Natural killer cell (primary cell): ENCODE measurements around the gene WDR54. TPM values are rescaled to one million over a fixed set of nuclear protein-coding genes. Genes with fewer than 3 reads are reported as not detected.

Experiments
- ATAC-seq, 3 donors: fragments of 150-1000 bp in 2 of 3; fragments of 200-7000 bp in 1 of 3; cut with Tn5 transposase; 1 replicate in 1 of 3; 2 replicates in 2 of 3; pipeline ENCODE4 v1.10.0; 2021; ENCODE audit warnings: mild to moderate bottlenecking in 2 of 3, moderate library complexity in 2 of 3
- DNase-seq, 2 donors: peaks; one replicate each; pipeline versions ENCODE4 v3.0.0 to v3.0.0-alpha.2; 2013 to 2021; ENCODE audit warnings: mixed read lengths in 1 of 2
- H3K27ac ChIP-seq: one replicate; pipeline ENCODE4 v1.5.1; 2013; ENCODE audit warnings: mild to moderate bottlenecking, low read length
- H3K27me3 ChIP-seq: one replicate; pipeline ENCODE4 v1.6.1; 2013; ENCODE audit warnings: low read length; ENCODE audit not compliant: control insufficient read depth, insufficient read depth
- H3K36me3 ChIP-seq: one replicate; pipeline ENCODE4 v1.6.1; 2013; ENCODE audit warnings: low read length; ENCODE audit not compliant: control insufficient read depth, insufficient read depth
- H3K4me1 ChIP-seq: one replicate; pipeline ENCODE4 v1.6.1; 2013; ENCODE audit warnings: low read length; ENCODE audit not compliant: control insufficient read depth, insufficient read depth
- H3K4me3 ChIP-seq: one replicate; pipeline ENCODE4 v1.5.1; 2013; ENCODE audit warnings: low read length
- H3K9me3 ChIP-seq: one replicate; pipeline ENCODE4 v1.6.1; 2013; ENCODE audit warnings: low read length; ENCODE audit not compliant: control insufficient read depth, insufficient read depth
- H3K27ac Mint-ChIP-seq, 2 donors: one replicate each; pipeline ENCODE4 v1.8.0; 2022; ENCODE audit warnings: mild to moderate bottlenecking in 2 of 2, mixed read lengths in 2 of 2, moderate library complexity in 1 of 2
- H3K27me3 Mint-ChIP-seq, 2 donors: one replicate each; pipeline ENCODE4 v1.8.0; 2022; ENCODE audit warnings: low read depth in 2 of 2, mixed read lengths in 2 of 2
- H3K36me3 Mint-ChIP-seq: one replicate; pipeline ENCODE4 v1.8.0; 2022; ENCODE audit warnings: mixed read lengths
- H3K4me1 Mint-ChIP-seq, 2 donors: one replicate each; pipeline ENCODE4 v1.8.0; 2022; ENCODE audit warnings: mixed read lengths in 2 of 2
- H3K4me3 Mint-ChIP-seq: one replicate; pipeline ENCODE4 v1.8.0; 2022; ENCODE audit warnings: mild to moderate bottlenecking, moderate library complexity, mixed read lengths
- H3K9me3 Mint-ChIP-seq, 2 donors: one replicate each; pipeline ENCODE4 v1.8.0; 2022; ENCODE audit warnings: mixed read lengths in 2 of 2
- WGBS: methylation state at CpG from one replicate; pipeline ENCODE4 v1.1.7; 2013; ENCODE audit warnings: missing lambda C conversion rate; ENCODE audit not compliant: insufficient coverage; 5-methylcytosine and 5-hydroxymethylcytosine counted together
- intact Hi-C: fragments of 100-400 bp; cut with micrococcal nuclease; formaldehyde crosslinking; loops from one replicate; pipeline ENCODE4 v1.14.2; 2022
- total RNA-seq, 4 donors: library from RNA; stranded (reverse); fragments of 120-200 nt in 1 of 4; gene quantifications; one replicate each; pipeline versions ENCODE4 v1.2.3 to v1.2.4, GENCODE V29; 2013 to 2022
- TF ChIP-seq, protein P1 (sequence below): fragments of 200-600 bp; IDR thresholded peaks from one replicate; pipeline ENCODE4 v1.8.0; 2022; ENCODE audit warnings: antibody characterized with exemption

WDR54 gene
- total RNA-seq, 3 donors from 2014 or later (not counting 1 experiment from before 2014, with no cell fraction given) = 28.0 to 35.3 (median 28.0) TPM

DNA sequence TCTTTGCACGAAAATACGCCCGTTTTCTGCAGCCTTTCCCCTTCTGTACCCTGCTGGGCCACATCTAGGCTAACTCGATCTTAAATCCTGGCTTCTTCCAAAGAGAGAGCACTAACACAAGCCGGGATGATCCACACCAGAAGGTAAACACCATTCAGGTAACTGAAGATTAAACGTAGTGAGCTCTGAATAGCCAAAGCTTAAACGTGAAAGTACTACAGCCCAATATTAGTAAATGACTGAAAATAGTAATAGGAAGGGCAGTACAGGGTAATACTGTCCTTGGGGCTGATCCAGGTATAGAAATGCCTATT is 51.4 kb downstream of the WDR54 start:
- DNase-seq (no peak), ATAC-seq (no peak)
- peaks cover 17% of the 10 kb centered on the region for H3K36me3 ChIP-seq
- intact Hi-C loops = loop anchor here (1.0 kb wide), 2 partner anchors 10 to 15 kb away; partner anchors contain the start of genes TTC31 and WBP1
- H3K27me3 ChIP-seq = no peaks in the 10 kb centered on the region
- H3K27ac ChIP-seq = peak overlapping the region; percentile 82
- TF ChIP-seq, protein P1, sequence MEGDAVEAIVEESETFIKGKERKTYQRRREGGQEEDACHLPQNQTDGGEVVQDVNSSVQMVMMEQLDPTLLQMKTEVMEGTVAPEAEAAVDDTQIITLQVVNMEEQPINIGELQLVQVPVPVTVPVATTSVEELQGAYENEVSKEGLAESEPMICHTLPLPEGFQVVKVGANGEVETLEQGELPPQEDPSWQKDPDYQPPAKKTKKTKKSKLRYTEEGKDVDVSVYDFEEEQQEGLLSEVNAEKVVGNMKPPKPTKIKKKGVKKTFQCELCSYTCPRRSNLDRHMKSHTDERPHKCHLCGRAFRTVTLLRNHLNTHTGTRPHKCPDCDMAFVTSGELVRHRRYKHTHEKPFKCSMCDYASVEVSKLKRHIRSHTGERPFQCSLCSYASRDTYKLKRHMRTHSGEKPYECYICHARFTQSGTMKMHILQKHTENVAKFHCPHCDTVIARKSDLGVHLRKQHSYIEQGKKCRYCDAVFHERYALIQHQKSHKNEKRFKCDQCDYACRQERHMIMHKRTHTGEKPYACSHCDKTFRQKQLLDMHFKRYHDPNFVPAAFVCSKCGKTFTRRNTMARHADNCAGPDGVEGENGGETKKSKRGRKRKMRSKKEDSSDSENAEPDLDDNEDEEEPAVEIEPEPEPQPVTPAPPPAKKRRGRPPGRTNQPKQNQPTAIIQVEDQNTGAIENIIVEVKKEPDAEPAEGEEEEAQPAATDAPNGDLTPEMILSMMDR = no peak
- Mint-ChIP-seq H3K4me1 (peaks cover 27% of the 10 kb centered on the region in 2 donors), H3K27me3 (no peaks in the 10 kb centered on the region), H3K4me3 (peak overlapping the region; percentile 95), H3K36me3 (no peaks in the 10 kb centered on the region), H3K27ac (peak overlapping the region; percentile 97 to 98), H3K9me3 (no peaks in the 10 kb centered on the region)
- peak overlapping the region; percentile 50 for H3K4me3 ChIP-seq
- WGBS = 7% methylated on average over 6 of the region's 7 CpGs
- H3K4me1 ChIP-seq = peaks cover 24% of the 10 kb centered on the region
- no peaks in the 10 kb centered on the region for H3K9me3 ChIP-seq

DNA sequence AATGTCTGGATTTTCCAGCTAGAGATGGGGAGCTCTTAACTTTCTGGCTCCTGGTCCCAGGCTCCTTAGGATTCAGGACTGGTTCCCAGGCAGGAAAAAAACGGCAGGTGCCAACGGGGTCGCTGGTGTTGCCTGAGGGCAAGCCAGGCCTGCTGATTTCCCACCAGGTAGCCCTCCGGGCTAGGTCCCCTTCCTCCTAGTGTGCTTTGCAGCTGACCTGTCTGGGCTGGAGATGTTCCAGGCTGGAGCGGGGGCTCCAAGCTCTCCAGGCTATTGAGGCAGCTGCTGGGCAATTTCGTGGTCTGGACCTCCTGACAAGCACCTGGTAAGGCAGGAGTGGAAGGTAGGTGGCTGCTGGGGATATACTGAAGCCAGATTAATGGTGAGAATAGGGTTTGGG is 53.0 kb downstream of the WDR54 start:
- H3K4me1 Mint-ChIP-seq = peaks cover 27% of the 10 kb centered on the region in 2 donors
- WGBS = 97% methylated on average over 6 of the region's 6 CpGs
- TF ChIP-seq, protein P1 = no peak
- H3K36me3 Mint-ChIP-seq = no peaks in the 10 kb centered on the region
- Histone ChIP-seq H3K4me3 (no peak overlapping the region), H3K4me1 (peaks cover 24% of the 10 kb centered on the region), H3K27ac (no peak overlapping the region), H3K27me3 (no peaks in the 10 kb centered on the region), H3K9me3 (no peaks in the 10 kb centered on the region), H3K36me3 (peaks cover 20% of the 10 kb centered on the region)
- ATAC-seq (no peak), DNase-seq (no peak)
- peak overlapping the region; percentile 0 to 98 for H3K27ac Mint-ChIP-seq
- no peaks in the 10 kb centered on the region for H3K9me3 Mint-ChIP-seq
- H3K27me3 Mint-ChIP-seq = no peaks in the 10 kb centered on the region
- no peak overlapping the region for H3K4me3 Mint-ChIP-seq
- intact Hi-C loops = no loop called here

GRCh38 chr2:74474899-74475298 is 53.4 kb downstream of the WDR54 start:
- Histone ChIP-seq H3K27me3 (no peaks in the 10 kb centered on the region), H3K4me3 (no peak overlapping the region), H3K36me3 (peaks cover 22% of the 10 kb centered on the region), H3K4me1 (peaks cover 24% of the 10 kb centered on the region), H3K9me3 (no peaks in the 10 kb centered on the region), H3K27ac (no peak overlapping the region)
- H3K27me3 Mint-ChIP-seq = no peaks in the 10 kb centered on the region
- intact Hi-C loops = no loop called here
- WGBS = 96% methylated on average over 5 of the region's 5 CpGs
- H3K4me1 Mint-ChIP-seq = peaks cover 25 to 27% of the 10 kb centered on the region in 2 donors
- H3K4me3 Mint-ChIP-seq = no peak overlapping the region
- TF ChIP-seq, protein P1 = no peak
- ATAC-seq (no peak), DNase-seq (no peak)
- H3K27ac Mint-ChIP-seq = peak overlapping the region; percentile 0 to 98
- H3K9me3 Mint-ChIP-seq = no peaks in the 10 kb centered on the region
- H3K36me3 Mint-ChIP-seq = no peaks in the 10 kb centered on the region

Other genes starting within 250 kb of the WDR54 start
- gene MOB1A, start 242.9 kb upstream of the WDR54 start, total RNA-seq = 100 to 1,000 TPM; 211 to 239 (median 222) TPM
- 10 to 100 TPM; 28.7 to 41.1 (median 40.5) TPM for gene MTHFD2, start 223.1 kb upstream of the WDR54 start, total RNA-seq
- gene SLC4A5, start 78.3 kb upstream of the WDR54 start, total RNA-seq = 1 to 10 TPM; 5.3 to 8.4 (median 8.0) TPM
- 100 to 1,000 TPM; 103 to 116 (median 116) TPM for gene DCTN1, start 41.4 kb upstream of the WDR54 start, total RNA-seq
- 1 to 10 TPM; 1.7 to 3.2 (median 1.7) TPM for gene C2orf81, start 111 bp upstream of the WDR54 start, total RNA-seq
- gene RTKN, start 20.2 kb downstream of the WDR54 start, total RNA-seq = 10 to 100 TPM; 11.0 to 26.5 (median 15.1) TPM
- gene INO80B, start 33.4 kb downstream of the WDR54 start, total RNA-seq = 10 to 100 TPM; 34.0 to 48.0 (median 37.7) TPM
- 10 to 100 TPM; 65.1 to 68.3 (median 65.4) TPM for gene WBP1, start 36.7 kb downstream of the WDR54 start, total RNA-seq
- gene MOGS, start 43.7 kb downstream of the WDR54 start, total RNA-seq = 10 to 100 TPM; 87.0 to 93.4 (median 91.5) TPM
- 10 to 100 TPM; 42.4 to 49.7 (median 42.4) TPM for gene MRPL53, start 51.0 kb downstream of the WDR54 start, total RNA-seq
- 10 to 100 TPM; 14.9 to 25.2 (median 15.6) TPM for gene CCDC142, start 61.3 kb downstream of the WDR54 start, total RNA-seq
- gene TTC31, start 61.4 kb downstream of the WDR54 start, total RNA-seq = 10 to 100 TPM; 51.3 to 59.7 (median 53.1) TPM
- 1 to 10 TPM; 1.7 to 1.9 (median 1.8) TPM for gene LBX2, start 77.9 kb downstream of the WDR54 start, total RNA-seq
- 10 to 100 TPM; 22.9 to 35.9 (median 33.2) TPM for gene PCGF1, start 86.0 kb downstream of the WDR54 start, total RNA-seq
- gene TLX2, start 92.7 kb downstream of the WDR54 start, total RNA-seq = under 1 TPM in 2 of 3 donors, not detected in 1; 0.23 to 0.45 TPM
- gene DQX1, start 104.5 kb downstream of the WDR54 start, total RNA-seq = under 1 TPM in 2 of 3 donors, not detected in 1; 0.21 to 0.43 TPM
- gene AUP1, start 108.0 kb downstream of the WDR54 start, total RNA-seq = 100 to 1,000 TPM; 234 to 242 (median 237) TPM
- gene HTRA2, start 108.2 kb downstream of the WDR54 start, total RNA-seq = 10 to 100 TPM; 32.1 to 47.6 (median 45.2) TPM
- 1 to 10 TPM in 1 of 3 donors, under 1 TPM in 2; 0.43 to 2.0 (median 0.93) TPM for gene LOXL3, start 132.2 kb downstream of the WDR54 start, total RNA-seq
- 10 to 100 TPM; 17.4 to 24.9 (median 23.9) TPM for gene DOK1, start 133.0 kb downstream of the WDR54 start, total RNA-seq
- gene M1AP, start 226.6 kb downstream of the WDR54 start, total RNA-seq = not detected
- 10 to 100 TPM in 2 of 3 donors, 1 to 10 TPM in 1; 7.3 to 18.0 (median 10.8) TPM for gene SEMA4F, start 232.5 kb downstream of the WDR54 start, total RNA-seq